PFSK-1 (cell line): ENCODE measurements around the gene STUM.

ENCODE experiments used
- POLR2AphosphoS5 ChIP-seq: IDR thresholded peaks from 2 replicates; pipeline ENCODE4 v1.6.1; 2012; ENCODE audit warnings: low read depth, mild to moderate bottlenecking, control low read depth, low read length, moderate library complexity
- REST ChIP-seq, 2 experiments: IDR thresholded peaks; 2 replicates each; pipeline versions ENCODE4 v1.6.1 to v1.8.0; 2011 to 2012; ENCODE audit warnings: low read depth in 2 of 2, low read length in 2 of 2, control low read depth in 1 of 2, inconsistent platforms in 1 of 2, mild to moderate bottlenecking in 1 of 2, moderate library complexity in 1 of 2; ENCODE audit not compliant: insufficient read depth in 1 of 2
- SIN3A ChIP-seq: IDR thresholded peaks from 2 replicates; pipeline ENCODE4 v1.6.1; 2012; ENCODE audit warnings: mild to moderate bottlenecking, low read length, moderate library complexity, borderline replicate concordance; ENCODE audit not compliant: insufficient read depth

GRCh38 chr1:226648421-226648820 is 99.9 kb downstream of the STUM start:
- TF ChIP-seq POLR2AphosphoS5 (no peak), SIN3A (no peak), REST (IDR thresholded peaks at IDR 0.05; ENCODE audit: insufficient read depth in 1 of 2, low read depth in 2 of 2, low read length in 2 of 2) (no peak)
